Loucy (cell line): ENCODE measurements around the gene KLRG1.

Experiments used
- EZH2phosphoT487 ChIP-seq: fragments of 200-600 bp; IDR thresholded peaks from 2 replicates; pipeline ENCODE4 v1.6.1; 2018; ENCODE audit warnings: antibody characterized with exemption, mild to moderate bottlenecking, moderate library complexity, borderline replicate concordance
- TF ChIP-seq, protein P1 (sequence below): fragments of 200-600 bp; sonication (generic); conservative IDR thresholded peaks from 2 replicates; pipeline ENCODE4 v1.5.1; 2014; ENCODE audit warnings: mild to moderate bottlenecking, antibody characterized with exemption, low read length

DNA sequence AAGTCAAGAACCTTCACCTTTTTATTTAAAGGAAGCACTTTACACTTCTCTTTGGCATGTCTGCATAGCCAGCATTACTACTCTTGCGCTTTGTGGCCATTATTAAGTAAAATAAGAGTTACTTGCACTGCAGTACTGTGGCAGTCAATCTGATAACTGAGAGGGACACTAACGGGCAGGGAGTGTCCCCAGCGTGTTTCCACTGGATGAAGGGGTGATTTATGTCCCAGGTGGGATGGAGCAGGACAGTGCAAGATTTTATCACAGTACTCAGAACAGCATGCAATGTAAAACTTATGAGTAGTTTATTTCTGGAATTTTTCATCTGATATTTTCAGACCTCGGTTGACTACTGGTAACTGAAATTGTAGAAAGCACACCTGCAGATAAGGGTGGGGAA lies 31.8 kb upstream of the KLRG1 start:
- TF ChIP-seq, protein P1, sequence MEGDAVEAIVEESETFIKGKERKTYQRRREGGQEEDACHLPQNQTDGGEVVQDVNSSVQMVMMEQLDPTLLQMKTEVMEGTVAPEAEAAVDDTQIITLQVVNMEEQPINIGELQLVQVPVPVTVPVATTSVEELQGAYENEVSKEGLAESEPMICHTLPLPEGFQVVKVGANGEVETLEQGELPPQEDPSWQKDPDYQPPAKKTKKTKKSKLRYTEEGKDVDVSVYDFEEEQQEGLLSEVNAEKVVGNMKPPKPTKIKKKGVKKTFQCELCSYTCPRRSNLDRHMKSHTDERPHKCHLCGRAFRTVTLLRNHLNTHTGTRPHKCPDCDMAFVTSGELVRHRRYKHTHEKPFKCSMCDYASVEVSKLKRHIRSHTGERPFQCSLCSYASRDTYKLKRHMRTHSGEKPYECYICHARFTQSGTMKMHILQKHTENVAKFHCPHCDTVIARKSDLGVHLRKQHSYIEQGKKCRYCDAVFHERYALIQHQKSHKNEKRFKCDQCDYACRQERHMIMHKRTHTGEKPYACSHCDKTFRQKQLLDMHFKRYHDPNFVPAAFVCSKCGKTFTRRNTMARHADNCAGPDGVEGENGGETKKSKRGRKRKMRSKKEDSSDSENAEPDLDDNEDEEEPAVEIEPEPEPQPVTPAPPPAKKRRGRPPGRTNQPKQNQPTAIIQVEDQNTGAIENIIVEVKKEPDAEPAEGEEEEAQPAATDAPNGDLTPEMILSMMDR, result no peak
- TF ChIP-seq EZH2phosphoT487, result no peak
